GM06990 (cell line): Measurements from ENCODE around the gene PCSK1.

Experiments used
- DNase-seq: peaks from one replicate; pipeline ENCODE4 v3.0.0-alpha.2; 2011; ENCODE audit not compliant: insufficient read length; ENCODE audit errors: extremely low read depth
- H3K27me3 ChIP-seq: replicated peaks from 2 replicates; pipeline ENCODE4 v1.6.0; 2011; ENCODE audit warnings: low read length; ENCODE audit not compliant: control insufficient read depth, insufficient read depth
- H3K36me3 ChIP-seq: 2 replicates; pipeline ENCODE4 v1.5.1; 2011; ENCODE audit warnings: low read length; ENCODE audit not compliant: control insufficient read depth, insufficient read depth
- H3K4me3 ChIP-seq: replicated peaks from 2 replicates; pipeline ENCODE4 v1.5.1; 2011; ENCODE audit warnings: low read depth, mild to moderate bottlenecking, control low read depth, low read length
- CTCF ChIP-seq: IDR thresholded peaks from 2 replicates; pipeline ENCODE4 v1.5.1; 2011; ENCODE audit warnings: low read length, control low read depth, mild to moderate bottlenecking, inconsistent platforms; ENCODE audit not compliant: insufficient read depth, poor library complexity, severe bottlenecking

The PCSK1 gene

DNA sequence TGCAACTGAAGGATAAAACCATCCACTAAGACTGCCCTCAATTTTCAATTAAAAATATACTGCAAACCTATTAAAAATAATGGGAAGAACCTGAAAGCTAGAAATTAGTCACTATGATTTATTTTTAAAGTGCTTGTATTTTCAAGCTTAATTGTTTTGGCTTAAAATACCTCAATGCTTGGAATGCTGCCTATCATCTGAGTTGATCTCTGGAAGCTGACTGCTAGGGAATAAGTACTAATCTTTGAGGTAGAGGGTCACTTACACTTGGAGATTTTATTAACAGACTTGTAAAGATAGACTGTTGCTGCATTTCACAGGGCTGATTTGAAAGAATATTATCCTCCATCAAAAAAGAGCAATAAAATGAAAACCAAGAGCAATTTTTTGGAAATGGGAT, 6.2 kb downstream of the PCSK1 start:
- DNase-seq: no peak
- H3K4me3 ChIP-seq: no peak overlapping the region
- no peaks in the 10 kb centered on the region for H3K27me3 ChIP-seq

DNA sequence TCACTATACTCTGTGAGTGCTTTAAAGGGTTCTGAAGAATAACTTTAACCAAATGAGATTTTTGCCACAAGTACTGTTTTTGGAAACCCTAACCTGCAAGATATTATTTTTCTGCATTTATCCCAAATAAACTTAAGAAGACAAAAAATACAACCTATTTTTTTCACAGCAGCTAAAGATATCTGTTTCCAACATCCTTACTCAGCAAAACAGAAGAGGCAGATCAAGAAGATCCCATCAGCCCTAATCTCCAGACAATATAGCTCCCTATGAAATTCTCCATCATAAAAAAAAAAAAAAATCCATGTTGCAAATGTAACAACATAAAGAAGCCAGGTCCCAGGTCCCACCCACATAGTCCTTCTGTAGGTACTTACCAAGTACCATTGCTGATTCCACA, 7.6 kb downstream of the PCSK1 start:
- TF ChIP-seq CTCF: no peak
- Histone ChIP-seq H3K27me3 (no peaks in the 10 kb centered on the region), H3K4me3 (no peak overlapping the region), H3K36me3 (no peaks in the 10 kb centered on the region)
- no peak for DNase-seq

More for the DNA sequence above, 6.2 kb downstream of the PCSK1 start:
- no peaks in the 10 kb centered on the region for H3K36me3 ChIP-seq
- no peak for TF ChIP-seq CTCF

- Histone ChIP-seq H3K4me3 (no peak overlapping the region), H3K27me3 (no peaks in the 10 kb centered on the region), H3K36me3 (no peaks in the 10 kb centered on the region)
- no peak for DNase-seq
- TF ChIP-seq CTCF: no peak
Measured at GRCh38 chr5:96415897-96416296, 17.2 kb downstream of the PCSK1 start.

DNA sequence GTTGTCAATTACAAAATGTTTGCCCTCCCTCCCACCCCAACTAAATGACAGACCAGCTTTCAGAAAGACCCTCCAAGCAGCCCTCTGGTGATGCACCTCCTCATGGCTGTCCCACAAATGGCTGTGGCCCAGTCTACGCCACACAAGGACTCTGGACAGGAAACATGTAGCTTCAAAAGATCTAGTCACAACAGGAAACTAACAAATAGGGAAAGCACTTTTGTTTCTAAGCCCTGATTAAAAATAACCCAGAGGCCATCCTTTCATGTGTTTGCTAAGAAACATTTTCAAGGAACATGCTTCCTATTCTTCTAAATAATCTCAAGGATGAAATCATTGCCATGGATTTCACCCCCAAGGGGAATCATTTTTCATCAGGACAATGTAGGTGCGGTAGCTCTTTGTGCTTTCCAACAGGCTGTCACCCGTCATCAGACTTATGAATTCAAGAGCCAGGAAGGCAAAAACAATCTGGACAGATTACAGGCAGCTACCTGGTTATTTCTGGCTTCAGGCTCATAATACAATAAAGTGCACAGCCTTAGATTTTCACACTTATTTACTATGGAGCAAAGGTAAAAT, 20.1 kb downstream of the PCSK1 start:
- no peak overlapping the region for H3K4me3 ChIP-seq
- H3K36me3 ChIP-seq: no peaks in the 10 kb centered on the region
- no peaks in the 10 kb centered on the region for H3K27me3 ChIP-seq
- no peak for TF ChIP-seq CTCF
- DNase-seq: no peak

DNA sequence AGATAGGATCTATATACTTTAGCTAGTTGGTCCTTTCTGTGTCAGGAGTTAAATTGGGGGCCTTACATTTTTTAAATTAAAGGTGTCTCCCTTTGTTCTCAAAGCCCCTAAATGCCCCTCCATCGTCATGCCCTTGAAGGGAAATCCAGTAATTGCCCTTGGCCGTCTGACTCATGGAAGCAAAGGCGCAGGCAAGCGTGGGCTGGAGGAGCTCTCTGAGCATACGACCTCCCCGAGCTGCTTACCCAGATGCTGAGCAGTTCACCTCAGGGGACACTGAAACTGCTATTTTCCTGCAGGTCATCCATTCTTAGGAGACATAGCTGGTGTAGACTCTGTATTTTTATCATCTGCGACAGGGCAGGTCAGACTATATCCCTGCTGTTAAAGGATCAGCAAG, 23.0 kb downstream of the PCSK1 start:
- Histone ChIP-seq H3K36me3 (no peaks in the 10 kb centered on the region), H3K27me3 (no peaks in the 10 kb centered on the region), H3K4me3 (no peak overlapping the region)
- DNase-seq: no peak
- TF ChIP-seq CTCF: no peak
